Subcutaneous adipose tissue (tissue), 4 donors: Measurements from ENCODE around the gene NEIL3. TPM values are rescaled to one million over a fixed set of nuclear protein-coding genes. Genes with fewer than 3 reads are reported as not detected.

Experiments used
- CTCF ChIP-seq: fragments of 450-650 bp; IDR thresholded peaks from one replicate; pipeline ENCODE4 v1.5.1; 2016; ENCODE audit warnings: low read depth, mild to moderate bottlenecking, control low read depth, antibody characterized with exemption, moderate library complexity
- total RNA-seq, 4 donors: library from RNA; depleted of rRNA; stranded (reverse); fragments of >200 nt; gene quantifications; one replicate each; pipeline ENCODE4 v1.1.0, GENCODE V29; 2016

The NEIL3 gene
- 1 to 10 TPM in 1 of 4 donors, under 1 TPM in 2, not detected in 1; 0.19 to 1.7 (median 0.66) TPM for total RNA-seq

GRCh38 chr4:177309522-177310371 lies at the start of gene NEIL3:
Gene NEIL3, plus strand, starts transcription at chr4:177309874. Its CDS starts 80 bp downstream, at chr4:177309954.
- no peak for TF ChIP-seq CTCF

GRCh38 chr4:177263818-177264217 lies 45.9 kb upstream of the NEIL3 start:
- no peak for TF ChIP-seq CTCF

GRCh38 chr4:177264788-177265422 lies 44.8 kb upstream of the NEIL3 start:
- TF ChIP-seq CTCF: no peak

- no peak for TF ChIP-seq CTCF
Observed at GRCh38 chr4:177265729-177266128, 43.9 kb upstream of the NEIL3 start.

GRCh38 chr4:177266506-177266905 lies 43.2 kb upstream of the NEIL3 start:
- TF ChIP-seq CTCF: no peak

GRCh38 chr4:177267911-177268310 lies 41.8 kb upstream of the NEIL3 start:
- no peak for TF ChIP-seq CTCF

- TF ChIP-seq CTCF: no peak
Observed at GRCh38 chr4:177271091-177271490, 38.6 kb upstream of the NEIL3 start.
